ENCODE results near the gene EMILIN1. TPM values are rescaled to one million over a fixed set of nuclear protein-coding genes. Genes with fewer than 3 reads are reported as not detected.

The EMILIN1 gene
- total RNA-seq, 2 experiments from 2014 or later = 0.61 to 0.63 TPM

DNA sequence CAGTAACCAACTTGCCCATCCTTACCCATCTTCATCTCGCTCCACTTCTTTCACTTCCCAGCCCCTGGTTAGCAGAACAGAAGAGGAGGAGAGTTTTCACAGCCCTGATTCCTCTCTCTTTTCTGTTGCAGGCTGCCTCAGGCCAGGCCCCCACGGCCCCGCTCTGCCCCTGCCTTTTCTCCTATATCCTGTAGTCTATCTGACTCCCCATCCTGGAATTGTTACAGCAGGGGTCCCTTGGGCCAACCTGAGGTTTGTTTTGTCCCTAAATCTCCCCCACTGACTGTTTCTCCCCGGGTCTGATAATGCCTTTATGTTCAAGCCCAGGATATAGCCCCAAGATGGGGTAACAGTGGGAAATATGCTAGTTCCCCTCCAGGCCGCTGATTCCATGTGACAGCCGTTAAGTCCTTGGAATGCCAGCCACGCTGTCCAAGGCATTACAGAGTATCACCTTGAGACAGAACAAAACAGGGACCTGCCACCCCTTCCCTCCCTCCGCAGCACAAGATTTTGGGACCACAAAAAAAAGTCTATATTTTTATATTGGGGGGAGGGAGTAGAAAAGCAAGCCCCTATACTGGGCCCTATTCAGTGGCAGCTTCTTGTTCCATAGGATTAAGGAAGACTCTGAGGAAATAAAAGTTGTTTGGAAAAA, 8.3 kb upstream of the EMILIN1 start:
- H3K36me3 Mint-ChIP-seq (ENCODE audit: low read depth) = peaks cover 31% of the 10 kb centered on the region
- intact Hi-C loops (cut with micrococcal nuclease) = no loop called here

DNA sequence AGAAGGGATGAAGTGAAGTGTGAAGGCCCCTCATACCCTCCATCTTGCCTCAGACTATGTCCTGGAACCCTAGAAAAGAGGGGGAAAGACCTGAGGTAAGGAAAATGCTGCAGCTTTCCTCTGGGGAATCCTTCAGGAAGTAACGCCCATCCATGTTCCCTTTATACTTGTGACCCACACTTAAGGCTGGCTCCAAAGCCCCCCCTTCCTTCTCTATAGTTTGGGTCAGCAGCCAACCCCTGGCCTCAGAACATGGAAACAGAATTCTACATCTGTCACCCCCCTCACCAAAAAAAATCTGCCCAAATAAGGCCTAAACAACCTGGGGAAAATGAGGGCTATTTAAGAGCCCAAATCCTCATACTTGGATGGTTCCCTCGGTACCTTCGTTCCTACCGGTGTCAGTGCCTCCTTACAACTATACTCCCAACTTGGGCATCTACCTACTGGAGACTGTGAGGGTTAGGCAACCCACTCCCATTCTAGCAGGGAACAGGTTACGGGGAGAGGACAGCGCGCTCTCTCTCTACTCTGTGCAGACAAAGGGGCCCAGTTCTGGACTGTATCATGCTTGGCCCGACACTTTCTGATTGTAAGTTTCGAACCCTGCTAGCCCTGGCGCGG, 7.7 kb upstream of the EMILIN1 start:
- H3K4me1 Mint-ChIP-seq (ENCODE audit: low read depth) = peaks cover 66% of the 10 kb centered on the region
- ATAC-seq (no peak), DNase-seq (no peak)
- ChIA-PET CTCF (interaction anchor here (1.0 to 4.9 kb wide), 7 partner anchors 11 to 225 kb away, joined by 3 to 32 read pairs (median 5); partner anchors contain the start of gene AGBL5), POLR2A (interaction anchor here (0.7 to 5.3 kb wide), 9 partner anchors 10 to 108 kb away, joined by 3 to 40 read pairs (median 4); partner anchors contain the start of gene KHK)
- no peaks in the 10 kb centered on the region for H3K27me3 Mint-ChIP-seq
- H3K36me3 Mint-ChIP-seq (ENCODE audit: low read depth) = peaks cover 29% of the 10 kb centered on the region
- intact Hi-C loops (cut with micrococcal nuclease) = no loop called here
- TF ChIP-seq, protein P1, sequence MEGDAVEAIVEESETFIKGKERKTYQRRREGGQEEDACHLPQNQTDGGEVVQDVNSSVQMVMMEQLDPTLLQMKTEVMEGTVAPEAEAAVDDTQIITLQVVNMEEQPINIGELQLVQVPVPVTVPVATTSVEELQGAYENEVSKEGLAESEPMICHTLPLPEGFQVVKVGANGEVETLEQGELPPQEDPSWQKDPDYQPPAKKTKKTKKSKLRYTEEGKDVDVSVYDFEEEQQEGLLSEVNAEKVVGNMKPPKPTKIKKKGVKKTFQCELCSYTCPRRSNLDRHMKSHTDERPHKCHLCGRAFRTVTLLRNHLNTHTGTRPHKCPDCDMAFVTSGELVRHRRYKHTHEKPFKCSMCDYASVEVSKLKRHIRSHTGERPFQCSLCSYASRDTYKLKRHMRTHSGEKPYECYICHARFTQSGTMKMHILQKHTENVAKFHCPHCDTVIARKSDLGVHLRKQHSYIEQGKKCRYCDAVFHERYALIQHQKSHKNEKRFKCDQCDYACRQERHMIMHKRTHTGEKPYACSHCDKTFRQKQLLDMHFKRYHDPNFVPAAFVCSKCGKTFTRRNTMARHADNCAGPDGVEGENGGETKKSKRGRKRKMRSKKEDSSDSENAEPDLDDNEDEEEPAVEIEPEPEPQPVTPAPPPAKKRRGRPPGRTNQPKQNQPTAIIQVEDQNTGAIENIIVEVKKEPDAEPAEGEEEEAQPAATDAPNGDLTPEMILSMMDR (IDR thresholded peaks at IDR 0.05) = no peak
- H3K27ac Mint-ChIP-seq = peak overlapping the region; percentile 95
- H3K9me3 Mint-ChIP-seq = no peaks in the 10 kb centered on the region
- peak overlapping the region; percentile 98 for H3K4me3 Mint-ChIP-seq

More for the DNA sequence above, 8.3 kb upstream of the EMILIN1 start:
- DNase-seq (no peak), ATAC-seq (no peak)
- H3K4me3 Mint-ChIP-seq = peak overlapping the region; percentile 98
- TF ChIP-seq, protein P1 (IDR thresholded peaks at IDR 0.05) = no peak
- CTCF ChIA-PET = interaction anchor here (4.9 kb wide), 1 partner anchor 19 kb away, joined by 32 read pairs; the partner anchor contains the start of gene AGBL5
- no peaks in the 10 kb centered on the region for H3K27me3 Mint-ChIP-seq
- H3K4me1 Mint-ChIP-seq (ENCODE audit: low read depth) = peaks cover 64% of the 10 kb centered on the region
- peak overlapping the region; percentile 95 for H3K27ac Mint-ChIP-seq
- no peaks in the 10 kb centered on the region for H3K9me3 Mint-ChIP-seq
- POLR2A ChIA-PET = interaction anchor here (1.2 to 3.1 kb wide), 3 partner anchors 15 to 27 kb away, joined by 3 to 8 read pairs (median 8); no protein-coding TSS in a partner anchor

DNA sequence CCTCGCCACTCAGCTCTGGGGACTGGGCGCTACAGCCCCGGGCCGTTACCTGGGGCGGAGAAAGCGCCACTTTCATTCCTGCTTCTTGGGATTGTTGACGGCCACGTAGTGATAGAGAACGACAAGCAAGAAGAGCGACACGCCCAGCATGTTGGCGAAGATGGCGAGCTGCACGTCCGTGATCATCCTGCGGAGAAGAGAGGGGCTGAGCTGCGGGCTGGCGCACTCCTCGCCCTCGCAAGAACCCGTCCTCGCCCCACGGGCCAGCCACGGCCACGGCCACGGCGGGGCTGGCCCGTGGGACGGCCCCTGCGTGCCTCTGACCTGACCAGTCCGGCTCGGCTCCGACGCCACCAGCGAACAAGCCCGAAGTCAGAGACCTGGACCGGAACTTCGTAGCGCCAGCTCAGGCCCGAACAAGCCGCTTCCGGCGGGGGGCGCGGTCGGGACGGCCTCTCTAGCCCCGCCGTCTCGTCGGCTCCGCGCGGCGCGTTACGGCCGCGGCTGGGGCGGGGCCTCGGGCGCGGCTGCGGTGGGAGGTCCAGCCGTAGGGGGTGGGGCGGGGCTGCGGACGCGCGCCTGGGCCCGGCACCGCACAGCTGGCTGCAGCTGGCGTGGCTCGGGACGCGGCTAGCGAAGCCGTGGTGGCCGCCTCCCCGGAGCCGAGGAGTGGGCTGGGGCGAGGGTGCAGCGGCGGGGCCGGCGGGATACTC, 7.0 kb upstream of the EMILIN1 start, which contains the start of gene OST4:
TSS of gene OST4 (minus strand) at position 378 of the 713 bp plus-strand sequence.
- ChIA-PET CTCF (interaction anchor here (1.0 to 4.9 kb wide), 7 partner anchors 10 to 225 kb away, joined by 3 to 32 read pairs (median 5); partner anchors contain the start of gene AGBL5), POLR2A (interaction anchor here (0.6 to 5.3 kb wide), 11 partner anchors 10 to 216 kb away, joined by 3 to 40 read pairs (median 3); partner anchors contain the start of genes ATRAID, KHK and SLC5A6)
- Mint-ChIP-seq H3K27me3 (no peaks in the 10 kb centered on the region), H3K36me3 (ENCODE audit: low read depth) (peaks cover 25% of the 10 kb centered on the region), H3K27ac (peak within 1 kb of the TSS; percentile 95), H3K4me3 (peak within 1 kb of the TSS; percentile 98), H3K9me3 (no peaks in the 10 kb centered on the region), H3K4me1 (ENCODE audit: low read depth) (peaks cover 68% of the 10 kb centered on the region)
- intact Hi-C loops (cut with micrococcal nuclease) = no loop called here
- peak; percentile 92 for ATAC-seq
- TF ChIP-seq, protein P1 (IDR thresholded peaks at IDR 0.05) = no peak
- DNase-seq = peak; percentile 91

DNA sequence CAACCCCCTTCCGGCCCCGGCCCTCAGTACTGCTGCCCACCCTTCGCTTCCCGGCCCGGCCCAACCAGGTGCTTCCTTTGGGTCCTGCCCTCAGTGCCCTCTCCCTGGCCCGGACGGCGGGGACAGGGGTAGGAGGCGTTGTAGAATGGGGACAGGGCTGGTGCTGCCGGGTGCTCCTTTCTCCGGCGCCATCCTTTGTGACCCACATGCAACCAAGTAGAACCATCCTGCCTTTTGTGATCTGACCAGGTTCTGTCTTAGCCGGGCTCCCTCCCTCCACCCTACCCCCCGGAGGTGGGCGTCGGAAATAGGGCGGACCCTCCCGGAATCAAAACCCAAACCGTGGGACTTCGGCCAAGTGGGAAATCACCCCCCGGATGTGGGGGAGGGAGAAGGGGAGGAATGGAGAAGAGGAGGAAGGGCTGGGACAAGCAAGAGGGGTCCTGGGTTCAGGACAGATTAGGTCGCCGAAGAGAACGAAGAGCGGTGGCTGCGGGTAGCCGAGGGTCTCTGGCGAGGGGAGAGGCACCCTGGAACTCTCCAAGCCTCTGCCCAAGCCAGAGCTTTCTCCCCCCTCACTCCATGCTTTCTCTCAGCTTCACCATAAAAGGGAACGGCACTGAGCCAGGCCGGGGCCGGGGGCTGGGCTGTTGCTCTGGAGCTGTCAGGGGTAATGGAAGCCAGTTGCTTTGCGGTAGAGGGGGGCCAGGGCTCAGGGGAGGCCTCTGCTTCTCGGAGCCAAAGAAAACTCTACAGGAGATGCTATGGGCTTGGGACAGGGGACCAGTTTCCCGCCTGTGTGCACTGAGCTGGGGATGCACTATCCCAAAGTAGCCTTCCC, 6.2 kb upstream of the EMILIN1 start:
- Mint-ChIP-seq H3K36me3 (ENCODE audit: low read depth) (peaks cover 24% of the 10 kb centered on the region), H3K27ac (peak overlapping the region; percentile 92), H3K27me3 (no peaks in the 10 kb centered on the region), H3K9me3 (no peaks in the 10 kb centered on the region), H3K4me3 (peak overlapping the region; percentile 81), H3K4me1 (ENCODE audit: low read depth) (peaks cover 68% of the 10 kb centered on the region)
- POLR2A ChIA-PET = interaction anchor here (0.6 to 5.3 kb wide), 10 partner anchors 11 to 216 kb away, joined by 3 to 40 read pairs (median 4); partner anchors contain the start of genes ATRAID and SLC5A6
- intact Hi-C loops (cut with micrococcal nuclease) = no loop called here
- TF ChIP-seq, protein P1 (IDR thresholded peaks at IDR 0.05) = no peak
- peak; percentile 53 for DNase-seq
- CTCF ChIA-PET = interaction anchor here (1.0 to 4.9 kb wide), 6 partner anchors 9 to 208 kb away, joined by 3 to 32 read pairs (median 4); partner anchors contain the start of gene AGBL5
- peak; percentile 41 for ATAC-seq

All from activated CD8-positive, alpha-beta T cell treated with anti-CD3 and anti-CD28 coated beads for 36 hours (primary cell).